Fibroblast of peridontal ligament (primary cell): ENCODE measurements around the gene SLC35G6.

Experiments used
- DNase-seq: peaks from one replicate; pipeline ENCODE4 v3.0.0-alpha.2; 2010; ENCODE audit errors: extremely low read depth

The SLC35G6 gene

DNA sequence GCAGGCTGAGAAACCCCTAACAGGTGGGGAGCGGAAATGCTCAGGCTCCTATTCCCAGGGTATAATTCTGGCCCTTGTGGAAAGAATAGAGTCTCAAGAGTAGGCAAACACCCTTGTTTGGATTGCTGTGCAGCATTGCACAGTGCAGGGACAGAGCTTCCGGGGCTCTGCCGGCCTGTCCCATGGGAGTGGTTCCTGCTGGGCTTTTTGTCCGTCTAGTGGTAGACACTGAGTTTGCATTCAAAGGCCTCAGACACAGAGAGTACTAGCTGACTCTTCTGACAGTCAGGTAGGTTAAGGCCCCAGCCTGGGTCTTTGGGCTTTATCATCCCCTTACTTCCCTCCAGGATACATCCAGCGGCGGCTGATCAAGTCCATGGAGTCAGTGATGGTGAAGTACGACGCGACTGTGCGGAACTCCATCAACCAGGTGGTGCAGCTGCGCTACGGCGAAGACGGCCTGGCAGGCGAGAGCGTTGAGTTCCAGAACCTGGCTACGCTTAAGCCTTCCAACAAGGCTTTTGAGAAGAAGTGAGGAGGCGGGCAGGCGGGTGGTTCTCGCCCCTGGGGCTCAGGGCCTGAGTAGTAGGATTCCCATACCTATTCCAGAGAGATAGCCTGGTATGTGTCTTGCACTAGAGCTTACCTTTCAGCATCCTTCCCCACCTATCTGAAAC lies 21.1 kb downstream of the SLC35G6 start:
- no peak for DNase-seq

- DNase-seq, result no peak
Measured at GRCh38 chr17:7502987-7503386, 21.7 kb downstream of the SLC35G6 start.

- DNase-seq, result no peak
Measured at GRCh38 chr17:7503521-7503920, 22.3 kb downstream of the SLC35G6 start.

- no peak for DNase-seq
Measured at GRCh38 chr17:7508145-7508544, 26.9 kb downstream of the SLC35G6 start.

DNA sequence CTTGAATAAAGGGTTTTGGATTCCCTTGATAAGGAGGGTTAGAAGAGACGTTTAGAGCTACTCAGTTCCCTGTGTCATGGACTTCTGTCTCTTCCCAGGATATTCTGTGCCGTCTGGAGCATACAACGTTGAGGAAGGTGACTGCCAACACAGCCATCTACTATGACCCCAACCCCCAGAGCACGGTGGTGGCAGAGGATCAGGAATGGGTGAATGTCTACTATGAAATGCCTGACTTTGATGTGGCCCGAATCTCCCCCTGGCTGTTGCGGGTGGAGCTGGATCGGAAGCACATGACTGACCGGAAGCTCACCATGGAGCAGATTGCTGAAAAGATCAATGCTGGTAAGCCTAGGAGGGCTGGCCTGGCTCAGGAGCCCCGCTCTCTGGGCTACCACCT lies 27.6 kb downstream of the SLC35G6 start:
- no peak for DNase-seq

- DNase-seq, result no peak
Measured at GRCh38 chr17:7509937-7510336, 28.7 kb downstream of the SLC35G6 start.

DNA sequence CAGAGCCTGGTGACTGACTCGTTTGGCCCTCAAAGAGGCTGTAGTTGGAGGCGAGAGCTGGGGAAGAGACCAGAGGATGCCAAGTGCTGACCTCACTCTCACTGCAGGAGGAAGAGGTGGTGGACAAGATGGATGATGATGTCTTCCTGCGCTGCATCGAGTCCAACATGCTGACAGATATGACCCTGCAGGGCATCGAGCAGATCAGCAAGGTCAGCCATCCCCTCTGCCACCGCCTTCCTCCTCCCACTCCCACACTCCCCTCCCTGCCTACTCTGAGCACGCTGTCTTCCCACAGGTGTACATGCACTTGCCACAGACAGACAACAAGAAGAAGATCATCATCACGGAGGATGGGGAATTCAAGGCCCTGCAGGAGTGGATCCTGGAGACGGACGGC lies 29.9 kb downstream of the SLC35G6 start:
- no peak for DNase-seq

DNA sequence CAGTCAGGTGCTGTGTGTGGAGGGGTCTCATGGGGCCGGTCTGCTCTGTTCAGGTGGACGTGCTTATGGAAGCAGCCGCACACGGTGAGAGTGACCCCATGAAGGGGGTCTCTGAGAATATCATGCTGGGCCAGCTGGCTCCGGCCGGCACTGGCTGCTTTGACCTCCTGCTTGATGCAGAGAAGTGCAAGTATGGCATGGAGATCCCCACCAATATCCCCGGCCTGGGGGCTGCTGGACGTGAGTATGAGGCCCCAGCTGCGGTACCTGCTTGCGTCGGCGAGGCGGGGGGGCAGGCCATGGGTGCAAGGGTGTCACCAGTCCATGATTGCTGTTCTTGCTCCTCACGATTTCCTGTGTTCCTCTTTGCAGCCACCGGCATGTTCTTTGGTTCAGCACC lies 30.9 kb downstream of the SLC35G6 start:
- no peak for DNase-seq

DNA sequence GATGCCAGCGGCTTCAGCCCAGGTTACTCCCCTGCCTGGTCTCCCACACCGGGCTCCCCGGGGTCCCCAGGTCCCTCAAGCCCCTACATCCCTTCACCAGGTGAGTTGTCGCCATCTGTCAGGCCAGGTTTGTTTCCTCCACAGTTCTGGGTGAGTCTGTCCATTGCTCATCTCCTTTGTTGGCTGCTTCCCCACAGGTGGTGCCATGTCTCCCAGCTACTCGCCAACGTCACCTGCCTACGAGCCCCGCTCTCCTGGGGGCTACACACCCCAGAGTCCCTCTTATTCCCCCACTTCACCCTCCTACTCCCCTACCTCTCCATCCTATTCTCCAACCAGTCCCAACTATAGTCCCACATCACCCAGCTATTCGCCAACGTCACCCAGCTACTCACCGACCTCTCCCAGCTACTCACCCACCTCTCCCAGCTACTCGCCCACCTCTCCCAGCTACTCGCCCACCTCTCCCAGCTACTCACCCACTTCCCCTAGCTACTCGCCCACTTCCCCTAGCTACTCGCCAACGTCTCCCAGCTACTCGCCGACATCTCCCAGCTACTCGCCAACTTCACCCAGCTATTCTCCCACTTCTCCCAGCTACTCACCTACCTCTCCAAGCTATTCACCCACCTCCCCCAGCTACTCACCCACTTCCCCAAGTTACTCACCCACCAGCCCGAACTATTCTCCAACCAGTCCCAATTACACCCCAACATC lies 31.7 kb downstream of the SLC35G6 start:
- DNase-seq, result no peak

DNA sequence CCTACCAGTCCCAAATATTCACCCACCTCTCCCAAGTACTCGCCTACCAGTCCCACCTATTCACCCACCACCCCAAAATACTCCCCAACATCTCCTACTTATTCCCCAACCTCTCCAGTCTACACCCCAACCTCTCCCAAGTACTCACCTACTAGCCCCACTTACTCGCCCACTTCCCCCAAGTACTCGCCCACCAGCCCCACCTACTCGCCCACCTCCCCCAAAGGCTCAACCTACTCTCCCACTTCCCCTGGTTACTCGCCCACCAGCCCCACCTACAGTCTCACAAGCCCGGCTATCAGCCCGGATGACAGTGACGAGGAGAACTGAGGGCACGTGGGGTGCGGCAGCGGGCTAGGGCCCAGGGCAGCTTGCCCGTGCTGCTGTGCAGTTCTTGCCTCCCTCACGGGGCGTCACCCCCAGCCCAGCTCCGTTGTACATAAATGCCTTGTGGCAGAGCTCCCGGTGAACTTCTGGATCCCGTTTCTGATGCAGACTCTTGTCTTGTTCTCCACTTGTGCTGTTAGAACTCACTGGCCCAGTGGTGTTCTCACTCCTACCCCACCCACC lies 32.7 kb downstream of the SLC35G6 start:
- DNase-seq, result no peak

DNA sequence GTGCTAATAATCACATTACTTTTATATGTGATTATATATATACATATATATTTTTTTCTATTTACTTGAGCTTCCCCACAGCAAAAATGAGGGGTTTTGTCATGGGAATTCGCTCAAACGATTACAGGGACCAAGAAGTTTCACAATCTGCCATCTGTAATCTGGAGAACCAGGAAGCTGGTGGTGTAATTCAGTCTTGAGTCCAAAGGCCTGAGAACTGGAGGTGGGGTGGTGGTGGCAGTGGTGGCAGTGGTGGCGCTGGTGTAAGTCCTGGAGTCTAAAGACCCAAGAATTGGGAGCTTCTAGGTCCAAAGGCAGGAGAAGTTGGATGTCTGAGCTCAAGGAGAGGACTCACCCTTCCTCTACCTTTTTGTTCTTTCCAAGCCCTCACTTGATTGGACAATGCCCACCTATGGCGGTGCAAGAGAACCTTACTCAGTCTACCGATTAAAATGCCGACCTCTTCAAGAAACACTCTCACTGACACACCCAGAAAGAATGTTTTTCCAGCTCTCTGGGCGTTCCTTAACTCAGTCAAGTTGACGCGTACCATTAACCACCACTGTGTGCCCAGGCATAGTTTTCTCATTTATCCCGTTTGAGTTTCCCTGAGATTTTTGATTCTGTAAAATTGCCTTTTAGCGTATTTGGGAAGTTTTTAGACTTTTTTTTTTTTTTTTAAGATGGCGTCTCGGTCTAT lies 34.8 kb downstream of the SLC35G6 start:
- DNase-seq, result no peak

DNA sequence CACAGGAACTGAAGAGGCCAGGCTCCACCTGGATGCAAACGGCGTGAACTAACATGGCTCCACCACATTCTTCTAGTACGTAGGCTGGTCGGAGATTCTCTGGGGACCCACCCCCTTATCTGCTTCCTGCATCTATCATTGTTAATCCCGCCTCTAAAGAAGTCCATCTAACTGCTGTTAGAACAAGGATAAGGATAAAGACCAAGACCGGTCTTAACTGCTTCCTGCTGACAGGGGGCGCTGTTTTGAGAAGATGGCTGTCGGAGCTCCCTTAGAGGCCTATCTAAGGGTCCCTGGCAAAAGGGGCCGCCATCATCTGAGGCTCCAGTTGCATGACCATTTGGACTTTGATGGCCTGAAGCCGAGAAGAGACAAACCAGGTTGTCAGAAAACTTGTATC lies 41.8 kb downstream of the SLC35G6 start:
- DNase-seq, result no peak

GRCh38 chr17:7528842-7529241 lies 47.6 kb downstream of the SLC35G6 start:
- no peak for DNase-seq

- DNase-seq, result no peak
Measured at GRCh38 chr17:7530023-7530900, 49.0 kb downstream of the SLC35G6 start.
